A673 (cell line): ENCODE results near the gene GPHN.

ENCODE experiments used
- EZH2 ChIP-seq: fragments of 200-600 bp; sonication (generic); IDR thresholded peaks from 2 replicates; pipeline ENCODE4 v1.6.1; 2017; ENCODE audit warnings: borderline replicate concordance, low read depth, mild to moderate bottlenecking, mixed read lengths, antibody characterized with exemption, low read length; ENCODE audit not compliant: poor library complexity, severe bottlenecking
- TF ChIP-seq, protein P1 (sequence below): fragments of 300-800, 200-600 bp; sonication (generic); conservative IDR thresholded peaks from 2 replicates; pipeline ENCODE4 v1.5.1; 2017; ENCODE audit warnings: low read depth, mild to moderate bottlenecking, antibody characterized with exemption, low read length, moderate library complexity, mixed read lengths

- TF ChIP-seq, protein P1, sequence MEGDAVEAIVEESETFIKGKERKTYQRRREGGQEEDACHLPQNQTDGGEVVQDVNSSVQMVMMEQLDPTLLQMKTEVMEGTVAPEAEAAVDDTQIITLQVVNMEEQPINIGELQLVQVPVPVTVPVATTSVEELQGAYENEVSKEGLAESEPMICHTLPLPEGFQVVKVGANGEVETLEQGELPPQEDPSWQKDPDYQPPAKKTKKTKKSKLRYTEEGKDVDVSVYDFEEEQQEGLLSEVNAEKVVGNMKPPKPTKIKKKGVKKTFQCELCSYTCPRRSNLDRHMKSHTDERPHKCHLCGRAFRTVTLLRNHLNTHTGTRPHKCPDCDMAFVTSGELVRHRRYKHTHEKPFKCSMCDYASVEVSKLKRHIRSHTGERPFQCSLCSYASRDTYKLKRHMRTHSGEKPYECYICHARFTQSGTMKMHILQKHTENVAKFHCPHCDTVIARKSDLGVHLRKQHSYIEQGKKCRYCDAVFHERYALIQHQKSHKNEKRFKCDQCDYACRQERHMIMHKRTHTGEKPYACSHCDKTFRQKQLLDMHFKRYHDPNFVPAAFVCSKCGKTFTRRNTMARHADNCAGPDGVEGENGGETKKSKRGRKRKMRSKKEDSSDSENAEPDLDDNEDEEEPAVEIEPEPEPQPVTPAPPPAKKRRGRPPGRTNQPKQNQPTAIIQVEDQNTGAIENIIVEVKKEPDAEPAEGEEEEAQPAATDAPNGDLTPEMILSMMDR = no peak
- no peak for TF ChIP-seq EZH2
Measured at GRCh38 chr14:66972469-66972868, 464.5 kb downstream of the GPHN start.
